GM19397 (cell line): ENCODE data around the gene UNC93B1.
"Not testable (repeated sequence)": the region's sequence is repeated elsewhere in the genome, so short reads cannot be mapped to it uniquely, and the experiment has no call there.

Source experiments
- ATAC-seq: cut with Tn5 transposase; IDR thresholded peaks from one replicate; pipeline ENCODE4 v1.9.1; 2021; ENCODE audit warnings: mild to moderate bottlenecking, moderate library complexity; ENCODE audit not compliant: unreplicated experiment

UNC93B1 gene

GRCh38 chr11:67943406-67943805, 60.5 kb downstream of the UNC93B1 start:
- ATAC-seq, result not testable (repeated sequence)
